Right lobe of liver (tissue), 6 donors: ENCODE measurements around the gene EPHX1. TPM values are rescaled to one million over a fixed set of nuclear protein-coding genes. Genes with fewer than 3 reads are reported as not detected.
A peak's percentile ranks its signal among the peaks of the same experiment; 100 is the strongest.
"Not testable (repeated sequence)": the region's sequence is repeated elsewhere in the genome, so short reads cannot be mapped to it uniquely, and the experiment has no call there.

ENCODE experiments used
- ATAC-seq, 4 donors: fragments of 200-7000 bp; cut with Tn5 transposase; one replicate each; pipeline ENCODE4 v1.9.1; 2020; ENCODE audit warnings: mild to moderate bottlenecking in 4 of 4, moderate library complexity in 4 of 4
- DNase-seq, 3 donors: peaks; one replicate each; pipeline ENCODE4 v3.0.0-alpha.2; 2020
- H3K27ac ChIP-seq, 3 donors: fragments of 200-600 bp; one replicate each; pipeline ENCODE4 v1.8.0; 2022
- H3K27me3 ChIP-seq, 2 donors: fragments of 200-600 bp; one replicate each; pipeline ENCODE4 v1.8.0; 2022
- H3K36me3 ChIP-seq, 4 donors: fragments of 200-600 bp; sonication (generic) in 1 of 4; one replicate each; pipeline versions ENCODE4 v1.5.1 to v1.8.0; 2017 to 2022; ENCODE audit warnings: control low read depth in 1 of 4
- H3K4me1 ChIP-seq, 4 donors: fragments of 200-600 bp; sonication (generic) in 1 of 4; one replicate each; pipeline versions ENCODE4 v1.5.1 to v1.8.0; 2017 to 2022; ENCODE audit warnings: control low read depth in 1 of 4
- H3K4me3 ChIP-seq, 3 donors: fragments of 200-600 bp; one replicate each; pipeline ENCODE4 v1.8.0; 2022
- H3K9me3 ChIP-seq, 4 donors: fragments of 200-600 bp; sonication (generic) in 1 of 4; one replicate each; pipeline versions ENCODE4 v1.5.1 to v1.8.0; 2017 to 2022; ENCODE audit warnings: control low read depth in 1 of 4
- POLR2A ChIP-seq: fragments of 450-650 bp; IDR thresholded peaks from one replicate; pipeline ENCODE4 v1.6.1; 2017; ENCODE audit warnings: antibody characterized with exemption, mild to moderate bottlenecking
- WGBS: methylation state at CpG from one replicate; pipeline ENCODE4 v1.1.6; 2018; ENCODE audit warnings: low coverage, low lambda C conversion rate; ENCODE audit not compliant: insufficient coverage; ENCODE audit errors: missing lambda C conversion rate; 5-methylcytosine and 5-hydroxymethylcytosine counted together
- intact Hi-C, 2 donors: fragments of 100-400 bp; cut with DNase I; formaldehyde crosslinking; loops; one replicate each; pipeline versions ENCODE4 v1.11.2 to v1.14.1; 2022
- total RNA-seq, 6 experiments: library from RNA; depleted of rRNA in 2 of 6; stranded (reverse); fragments of >200 nt in 2 of 6; fragmentation: NEBNext Ultra II Directional in 3 of 6; extraction: Animal tissue kit (Norgen Biotek cat#: 25700) in 3 of 6; gene quantifications; one replicate each; pipeline versions ENCODE4 v1.1.0 to v1.2.4, GENCODE V29; 2016 to 2023
- TF ChIP-seq, protein P1 (sequence below), 4 donors: fragments of 200-600 bp in 3 of 4; fragments of 450-650 bp in 1 of 4; IDR thresholded peaks; one replicate each; pipeline versions ENCODE4 v1.5.1 to v1.8.0; 2016 to 2022; ENCODE audit warnings: antibody characterized with exemption in 4 of 4, mild to moderate bottlenecking in 2 of 4
- donor health status: DM: no; HTN: yes; CAD: no.
- donor health status: DM: no; HTN: no; CAD: no.
- donor health status: DM: no; HTN: no; CAD: no.
- donor health status: DM: no; HTN: yes; CAD: no.
- donor health status: DM: no; HTN: yes; CAD: no.

The EPHX1 gene
- total RNA-seq, 6 experiments from 2014 or later = 331 to 4,402 (median 1,032) TPM

DNA sequence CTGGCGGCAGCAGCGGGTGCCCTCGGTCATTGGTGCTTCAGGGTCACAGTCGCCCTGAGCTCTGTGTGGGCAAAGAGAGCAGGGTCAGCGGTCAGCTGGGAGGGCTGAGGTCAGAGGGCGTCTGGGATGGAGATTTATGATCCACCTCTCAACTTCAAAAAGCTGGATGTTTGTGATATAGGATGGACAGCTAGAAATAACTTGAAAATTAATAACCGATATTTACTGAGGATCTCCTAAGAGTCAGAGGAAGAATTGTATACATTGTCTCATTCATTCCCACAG lies 77.0 kb downstream of the EPHX1 start:
- H3K4me3 ChIP-seq = no peak overlapping the region
- H3K9me3 ChIP-seq = no peaks in the 10 kb centered on the region
- TF ChIP-seq POLR2A = no peak
- TF ChIP-seq, protein P1, sequence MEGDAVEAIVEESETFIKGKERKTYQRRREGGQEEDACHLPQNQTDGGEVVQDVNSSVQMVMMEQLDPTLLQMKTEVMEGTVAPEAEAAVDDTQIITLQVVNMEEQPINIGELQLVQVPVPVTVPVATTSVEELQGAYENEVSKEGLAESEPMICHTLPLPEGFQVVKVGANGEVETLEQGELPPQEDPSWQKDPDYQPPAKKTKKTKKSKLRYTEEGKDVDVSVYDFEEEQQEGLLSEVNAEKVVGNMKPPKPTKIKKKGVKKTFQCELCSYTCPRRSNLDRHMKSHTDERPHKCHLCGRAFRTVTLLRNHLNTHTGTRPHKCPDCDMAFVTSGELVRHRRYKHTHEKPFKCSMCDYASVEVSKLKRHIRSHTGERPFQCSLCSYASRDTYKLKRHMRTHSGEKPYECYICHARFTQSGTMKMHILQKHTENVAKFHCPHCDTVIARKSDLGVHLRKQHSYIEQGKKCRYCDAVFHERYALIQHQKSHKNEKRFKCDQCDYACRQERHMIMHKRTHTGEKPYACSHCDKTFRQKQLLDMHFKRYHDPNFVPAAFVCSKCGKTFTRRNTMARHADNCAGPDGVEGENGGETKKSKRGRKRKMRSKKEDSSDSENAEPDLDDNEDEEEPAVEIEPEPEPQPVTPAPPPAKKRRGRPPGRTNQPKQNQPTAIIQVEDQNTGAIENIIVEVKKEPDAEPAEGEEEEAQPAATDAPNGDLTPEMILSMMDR (IDR thresholded peaks at IDR 0.05) = no peak
- intact Hi-C loops = no loop called here
- H3K27ac ChIP-seq = peak overlapping the region in 1 of 3 donors; percentile 67
- H3K27me3 ChIP-seq = no peaks in the 10 kb centered on the region
- ATAC-seq = peak; percentile 25 to 39 (median 28)
- H3K4me1 ChIP-seq = peaks cover 0 to 71% (median 25%) of the 10 kb centered on the region in 4 donors
- H3K36me3 ChIP-seq = no peaks in the 10 kb centered on the region
- 58% methylated on average over 3 of the region's 7 CpGs for WGBS
- DNase-seq = peak in 1 of 3 donors; percentile 74

- H3K4me1 ChIP-seq = peaks cover 0 to 73% (median 25%) of the 10 kb centered on the region in 4 donors
- WGBS = no CpG with 5 or more reads among the region's 56 CpGs
- H3K4me3 ChIP-seq, ATAC-seq, intact Hi-C loops, H3K27ac ChIP-seq, H3K27me3 ChIP-seq, H3K9me3 ChIP-seq, H3K36me3 ChIP-seq: not testable (repeated sequence)
- DNase-seq = peak in 1 of 3 donors; percentile 48
Observed at GRCh38 chr1:225887554-225888288, 77.8 kb downstream of the EPHX1 start.

DNA sequence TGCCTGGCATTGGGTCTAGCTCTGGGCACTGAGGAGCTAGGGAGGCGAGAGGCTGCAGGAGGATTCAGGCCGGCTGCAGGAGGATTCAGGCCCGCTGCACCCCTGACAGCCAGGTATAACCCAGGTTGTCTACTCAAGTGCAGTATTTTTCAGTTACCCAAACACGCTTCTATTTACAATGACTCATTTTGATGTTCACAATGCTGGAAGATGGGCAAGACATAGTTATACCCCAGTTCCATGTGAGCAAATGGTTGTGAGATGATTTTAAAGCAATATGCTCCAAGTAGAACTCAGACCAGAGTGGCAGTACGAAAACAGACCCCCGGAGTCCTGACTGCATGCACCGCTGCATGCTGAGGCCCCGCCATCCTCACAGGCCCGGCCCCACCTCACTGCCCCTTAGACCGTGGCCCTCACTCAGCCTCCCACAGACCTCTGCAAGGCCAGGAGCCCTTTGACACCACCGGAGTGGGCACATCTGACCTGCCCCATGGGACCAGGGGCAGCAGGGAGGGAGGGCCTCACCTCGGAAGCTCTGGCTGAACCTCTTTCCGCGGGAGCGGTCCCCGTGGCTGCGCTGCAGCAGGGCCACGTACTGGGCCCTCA lies 78.5 kb downstream of the EPHX1 start:
- ATAC-seq = peak in 1 of 4 donors; percentile 7
- no peaks in the 10 kb centered on the region for H3K27me3 ChIP-seq
- peaks cover 0 to 67% (median 25%) of the 10 kb centered on the region in 4 donors for H3K4me1 ChIP-seq
- 77% methylated on average over 5 of the region's 18 CpGs for WGBS
- DNase-seq = no peak
- H3K36me3 ChIP-seq = no peaks in the 10 kb centered on the region
- intact Hi-C loops = no loop called here
- no peak overlapping the region for H3K4me3 ChIP-seq
- TF ChIP-seq POLR2A = no peak
- TF ChIP-seq, protein P1 (IDR thresholded peaks at IDR 0.05) = no peak
- no peaks in the 10 kb centered on the region for H3K9me3 ChIP-seq
- H3K27ac ChIP-seq = peak overlapping the region in 1 of 3 donors; percentile 18

DNA sequence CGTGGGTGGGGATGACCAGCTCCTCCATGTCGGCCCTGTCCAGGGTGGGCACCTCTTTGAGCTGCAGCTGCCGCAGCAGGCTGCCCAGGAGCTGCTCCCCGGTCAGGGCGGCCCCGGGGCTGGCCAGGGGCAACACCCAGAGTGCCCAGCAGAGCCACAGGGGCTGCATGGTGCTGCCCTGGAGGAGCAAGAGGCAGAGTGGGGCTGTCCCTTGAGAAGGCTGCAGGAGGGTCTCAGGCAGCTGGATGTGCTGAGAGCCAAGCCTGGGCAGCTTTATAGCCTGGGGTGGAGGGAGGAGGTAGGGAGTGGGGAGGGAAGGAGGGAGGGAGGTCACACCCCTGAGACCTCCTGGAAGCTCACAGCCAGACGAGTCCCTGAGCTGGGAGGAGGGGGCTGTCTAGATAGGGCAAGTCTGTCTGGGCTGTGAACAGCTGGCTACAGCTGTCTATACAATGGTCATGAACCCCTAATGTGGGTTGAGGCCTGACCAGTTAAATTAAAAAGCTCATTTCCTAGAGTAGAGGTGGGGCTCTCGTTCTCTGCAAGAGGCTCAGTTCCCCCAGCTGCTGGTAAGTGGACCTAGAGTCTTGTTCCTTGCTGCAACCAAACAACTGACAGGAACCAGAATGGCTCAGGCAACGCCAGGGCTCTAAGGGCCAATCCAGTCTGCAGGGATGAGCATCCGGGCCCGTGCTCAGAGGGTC lies 79.1 kb downstream of the EPHX1 start, which contains the start of gene LEFTY1:
Gene LEFTY1, minus strand, starts transcription at position 249 of the 704 bp plus-strand sequence. Its CDS starts 80 bp downstream, at position 169.
- Histone ChIP-seq H3K27me3 (no peaks in the 10 kb centered on the region), H3K36me3 (no peaks in the 10 kb centered on the region), H3K4me1 (peaks cover 0 to 62% (median 25%) of the 10 kb centered on the region in 4 donors), H3K9me3 (no peaks in the 10 kb centered on the region), H3K4me3 (no peak within 1 kb of the TSS), H3K27ac (peak within 1 kb of the TSS; percentile 63 to 84 (median 77))
- no peak for ATAC-seq
- DNase-seq = peak in 1 of 3 donors; percentile 40
- 60% methylated on average over 1 of the region's 11 CpGs for WGBS
- TF ChIP-seq, protein P1 (IDR thresholded peaks at IDR 0.05) = no peak
- no peak for TF ChIP-seq POLR2A
- intact Hi-C loops = no loop called here
